Stimulated activated effector memory CD8-positive, alpha-beta T cell treated with anti-CD3 and anti-CD28 coated beads, Interleukin-12 subunit alpha, Interleukin-12 subunit beta, amount 100 ng/mL, for 72 hours (primary cell): ENCODE results near the gene ANK2.

ENCODE experiments used
- ATAC-seq: fragments of 150-1000 bp; cut with Tn5 transposase; 2 replicates; pipeline ENCODE4 v1.10.0; 2021
- DNase-seq, 2 donors: peaks; one replicate each; pipeline ENCODE4 v3.0.0; 2021 to 2022; ENCODE audit warnings: low spot score in 2 of 2
- H3K27ac Mint-ChIP-seq: one replicate; pipeline ENCODE4 v1.8.0; 2022; ENCODE audit warnings: mild to moderate bottlenecking, mixed read lengths
- H3K36me3 Mint-ChIP-seq: one replicate; pipeline ENCODE4 v1.8.0; 2022; ENCODE audit warnings: mild to moderate bottlenecking, mixed read lengths
- H3K4me1 Mint-ChIP-seq: one replicate; pipeline ENCODE4 v1.8.0; 2022; ENCODE audit warnings: mixed read lengths
- H3K4me3 Mint-ChIP-seq: one replicate; pipeline ENCODE4 v1.8.0; 2022; ENCODE audit warnings: mild to moderate bottlenecking, mixed read lengths
- H3K9me3 Mint-ChIP-seq: one replicate; pipeline ENCODE4 v1.8.0; 2022; ENCODE audit warnings: mixed read lengths

The ANK2 gene

DNA sequence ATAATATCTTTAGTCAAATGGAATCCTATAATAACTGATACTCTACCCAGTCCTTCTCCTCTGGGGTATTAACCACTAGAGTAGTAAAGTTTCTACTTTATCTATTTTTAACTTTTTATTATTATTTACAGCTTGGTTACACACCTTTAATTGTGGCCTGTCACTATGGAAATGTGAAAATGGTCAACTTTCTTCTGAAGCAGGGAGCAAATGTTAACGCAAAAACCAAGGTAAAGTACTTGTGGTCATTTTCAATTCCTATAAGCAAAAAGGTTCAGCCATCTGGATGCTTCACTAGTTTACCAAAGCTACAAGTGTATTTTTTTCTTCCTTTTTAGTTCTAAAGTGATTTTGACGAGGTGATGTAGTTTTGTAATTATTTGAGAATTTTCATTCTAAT lies 238.8 kb downstream of the ANK2 start:
- Mint-ChIP-seq H3K36me3 (no peaks in the 10 kb centered on the region), H3K4me1 (no peaks in the 10 kb centered on the region), H3K9me3 (no peaks in the 10 kb centered on the region), H3K4me3 (no peak overlapping the region), H3K27ac (no peak overlapping the region)
- no peak for DNase-seq
- ATAC-seq: no peak

DNA sequence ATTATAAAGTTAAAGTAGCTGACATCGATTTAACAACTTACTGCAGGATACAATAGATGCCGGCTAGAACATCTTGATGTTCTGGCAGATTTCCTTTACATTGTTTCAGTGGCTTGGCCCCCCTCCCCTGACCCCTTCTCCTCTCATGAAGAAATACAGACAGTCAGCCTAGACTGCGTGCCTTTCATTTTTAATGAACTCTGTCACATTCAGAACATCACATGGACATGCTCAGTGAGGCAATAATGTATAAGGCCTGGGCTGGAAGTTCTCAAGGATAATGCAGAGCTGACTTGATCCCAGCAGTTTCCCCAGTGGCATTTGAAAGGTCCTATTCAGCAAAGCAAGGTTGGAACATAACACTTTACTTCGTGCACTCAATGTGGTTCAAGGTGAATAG lies 239.2 kb downstream of the ANK2 start:
- H3K36me3 Mint-ChIP-seq: no peaks in the 10 kb centered on the region
- H3K4me1 Mint-ChIP-seq: no peaks in the 10 kb centered on the region
- no peak overlapping the region for H3K27ac Mint-ChIP-seq
- ATAC-seq (no peak), DNase-seq (no peak)
- no peaks in the 10 kb centered on the region for H3K9me3 Mint-ChIP-seq
- no peak overlapping the region for H3K4me3 Mint-ChIP-seq

DNA sequence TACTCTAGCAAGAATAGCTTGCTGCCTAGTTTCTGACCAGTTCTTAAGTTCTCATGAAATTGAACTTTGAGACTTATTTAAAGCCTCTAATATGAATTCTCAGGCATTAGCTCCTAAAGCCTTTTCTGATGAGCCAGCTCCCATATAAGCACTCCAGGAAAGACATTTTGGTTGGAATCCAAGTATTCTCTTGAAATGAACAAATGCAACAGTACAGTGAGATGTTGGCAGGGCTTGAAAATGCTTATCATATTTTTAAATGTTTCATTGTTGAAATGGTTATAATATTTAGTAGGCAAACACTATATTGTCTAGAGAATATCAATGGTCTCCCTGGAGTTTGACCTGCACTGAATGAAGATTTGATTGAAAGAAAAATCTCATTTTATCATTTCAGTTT lies 240.3 kb downstream of the ANK2 start:
- no peaks in the 10 kb centered on the region for H3K9me3 Mint-ChIP-seq
- no peak for ATAC-seq
- no peaks in the 10 kb centered on the region for H3K36me3 Mint-ChIP-seq
- no peaks in the 10 kb centered on the region for H3K4me1 Mint-ChIP-seq
- H3K4me3 Mint-ChIP-seq: no peak overlapping the region
- no peak for DNase-seq
- no peak overlapping the region for H3K27ac Mint-ChIP-seq

DNA sequence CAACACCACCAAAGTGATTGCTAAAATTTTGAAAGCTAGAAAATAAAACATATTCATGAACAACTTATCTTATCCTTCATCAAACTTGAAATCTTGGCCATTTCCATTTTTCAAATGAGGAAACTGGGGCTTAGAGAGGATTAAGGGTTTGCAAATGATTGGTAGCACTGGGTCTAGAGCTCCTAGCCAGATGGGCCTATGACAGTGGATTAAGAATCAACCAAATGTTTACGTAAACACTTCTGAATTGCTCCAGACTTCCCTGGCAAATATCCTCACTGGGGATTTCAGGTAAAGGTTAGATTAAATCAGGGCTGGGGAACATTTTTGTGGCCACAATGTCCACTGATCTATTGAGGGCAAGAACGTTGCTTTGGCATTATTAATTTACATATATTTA lies 241.2 kb downstream of the ANK2 start:
- DNase-seq (no peak), ATAC-seq (no peak)
- H3K27ac Mint-ChIP-seq: no peak overlapping the region
- no peak overlapping the region for H3K4me3 Mint-ChIP-seq
- H3K9me3 Mint-ChIP-seq: no peaks in the 10 kb centered on the region
- H3K4me1 Mint-ChIP-seq: no peaks in the 10 kb centered on the region
- no peaks in the 10 kb centered on the region for H3K36me3 Mint-ChIP-seq

DNA sequence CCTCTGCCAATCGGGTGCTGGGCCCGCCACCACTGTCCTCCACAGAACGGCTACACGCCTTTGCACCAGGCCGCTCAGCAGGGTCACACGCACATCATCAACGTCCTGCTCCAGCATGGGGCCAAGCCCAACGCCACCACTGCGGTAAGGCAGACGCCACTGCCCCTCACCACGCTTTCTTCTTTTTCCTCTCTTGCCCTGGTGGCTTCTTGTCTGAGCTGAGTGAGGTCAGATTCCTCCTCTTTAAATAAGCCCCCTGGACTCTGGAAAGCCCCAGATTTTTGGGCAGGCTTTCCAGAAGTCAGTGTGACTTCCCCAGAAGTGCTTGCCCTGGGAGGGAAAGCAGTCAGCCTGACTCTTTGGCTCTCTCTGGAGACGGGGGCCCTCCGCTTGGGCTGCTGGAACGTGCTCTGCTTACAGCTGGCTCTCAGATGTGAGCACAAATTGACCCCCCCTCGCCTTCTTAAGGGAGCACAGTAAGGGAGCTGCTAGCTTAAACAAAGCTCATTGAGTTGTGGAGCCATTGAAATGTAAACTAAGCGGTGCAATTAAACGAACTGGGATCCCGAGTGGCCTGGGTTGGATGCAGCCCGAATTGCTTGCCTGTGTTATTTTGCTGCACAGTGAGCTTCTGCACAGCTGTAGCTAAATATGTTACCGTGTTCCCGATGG lies 243.1 kb downstream of the ANK2 start:
- ATAC-seq: no peak
- no peak overlapping the region for H3K27ac Mint-ChIP-seq
- H3K4me1 Mint-ChIP-seq: no peaks in the 10 kb centered on the region
- H3K36me3 Mint-ChIP-seq: no peaks in the 10 kb centered on the region
- H3K4me3 Mint-ChIP-seq: no peak overlapping the region
- DNase-seq: no peak
- no peaks in the 10 kb centered on the region for H3K9me3 Mint-ChIP-seq

DNA sequence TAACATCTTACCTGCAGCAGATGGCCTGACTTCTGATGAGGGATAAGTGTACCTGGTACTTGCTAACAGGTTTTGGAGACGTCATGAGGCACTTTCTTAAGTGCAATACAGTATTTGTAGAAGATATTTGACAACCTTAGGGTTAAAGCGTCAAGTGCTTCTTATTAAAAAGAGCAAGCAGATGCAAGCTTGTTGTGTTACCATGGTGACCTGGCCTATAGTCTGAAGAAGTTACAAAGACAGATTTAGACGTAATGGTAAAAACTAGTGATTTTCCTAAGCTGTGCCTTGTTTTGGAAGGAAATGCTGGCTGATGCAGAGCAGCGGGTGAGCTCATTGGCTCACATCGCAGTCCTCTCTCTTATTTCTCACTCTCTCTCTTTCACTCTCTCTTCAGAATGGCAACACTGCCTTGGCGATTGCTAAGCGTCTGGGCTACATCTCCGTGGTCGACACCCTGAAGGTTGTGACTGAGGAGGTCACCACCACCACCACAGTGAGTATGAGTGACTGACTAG lies 243.6 kb downstream of the ANK2 start:
- no peak overlapping the region for H3K27ac Mint-ChIP-seq
- H3K4me1 Mint-ChIP-seq: no peaks in the 10 kb centered on the region
- DNase-seq (no peak), ATAC-seq (peak; percentile 73)
- H3K4me3 Mint-ChIP-seq: no peak overlapping the region
- H3K9me3 Mint-ChIP-seq: no peaks in the 10 kb centered on the region
- no peaks in the 10 kb centered on the region for H3K36me3 Mint-ChIP-seq

DNA sequence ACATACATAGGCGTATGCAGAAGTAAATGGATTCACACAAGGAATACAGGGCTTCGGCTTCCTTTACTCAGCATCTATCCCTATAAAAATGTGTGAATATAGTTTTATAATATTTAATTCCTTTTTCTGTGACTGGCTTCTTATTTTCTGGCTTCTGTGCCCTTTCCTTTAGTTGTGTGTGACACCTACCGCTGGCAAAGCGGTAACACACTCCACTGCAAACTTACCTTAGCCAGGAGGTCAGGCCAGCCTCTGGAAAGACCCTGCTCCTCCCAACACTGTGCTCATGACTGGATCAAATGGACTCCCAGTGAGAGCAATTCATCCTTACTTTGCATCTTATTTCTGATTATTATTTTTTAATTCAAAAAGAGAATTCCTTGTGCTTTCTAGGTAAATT lies 244.2 kb downstream of the ANK2 start:
- Mint-ChIP-seq H3K27ac (no peak overlapping the region), H3K9me3 (no peaks in the 10 kb centered on the region), H3K36me3 (no peaks in the 10 kb centered on the region), H3K4me3 (no peak overlapping the region), H3K4me1 (no peaks in the 10 kb centered on the region)
- no peak for ATAC-seq
- no peak for DNase-seq

DNA sequence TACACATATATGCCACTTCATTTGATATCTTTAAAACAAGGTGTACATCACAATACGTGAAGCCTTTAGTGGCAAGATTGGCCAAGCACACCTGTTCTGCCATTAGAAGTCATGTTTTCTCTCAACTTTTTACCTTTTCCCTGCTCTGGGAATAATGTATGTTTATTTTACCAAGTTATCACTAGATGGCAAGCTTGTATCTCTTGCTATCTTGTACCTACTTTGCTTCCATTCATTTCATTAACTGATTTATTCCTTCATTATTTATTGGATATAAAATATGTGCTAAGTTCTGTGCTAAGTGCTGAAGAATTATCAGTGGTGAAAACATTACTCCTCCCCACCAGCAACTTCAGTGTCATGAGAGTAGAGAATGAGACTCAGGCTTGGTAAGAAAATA lies 245.5 kb downstream of the ANK2 start:
- Mint-ChIP-seq H3K36me3 (no peaks in the 10 kb centered on the region), H3K9me3 (no peaks in the 10 kb centered on the region), H3K4me3 (no peak overlapping the region), H3K27ac (no peak overlapping the region), H3K4me1 (no peaks in the 10 kb centered on the region)
- no peak for DNase-seq
- no peak for ATAC-seq

DNA sequence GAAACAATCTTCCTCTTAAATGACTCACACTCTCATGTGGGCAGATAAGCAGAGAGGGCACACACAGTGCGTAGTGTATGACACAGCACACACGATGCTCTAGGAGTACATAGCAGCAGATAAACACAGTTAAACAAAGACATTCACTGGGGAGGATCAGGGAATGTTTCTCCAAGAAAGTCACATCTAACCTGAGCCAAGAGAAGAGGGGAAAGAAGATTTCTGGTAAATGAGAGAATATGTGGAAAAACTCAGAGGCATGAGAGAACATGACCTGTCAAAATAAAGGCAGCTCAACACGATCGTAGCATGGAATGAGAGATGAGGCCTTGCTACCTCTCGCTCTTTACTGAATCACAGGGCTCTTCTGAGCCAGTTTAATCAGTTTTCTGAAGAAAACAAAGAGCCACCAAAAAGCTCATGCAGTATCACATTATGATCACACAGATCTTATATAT lies 251.0 kb downstream of the ANK2 start:
- ATAC-seq (peak; percentile 94), DNase-seq (no peak)
- Mint-ChIP-seq H3K27ac (no peak overlapping the region), H3K4me1 (peaks cover 6% of the 10 kb centered on the region), H3K36me3 (no peaks in the 10 kb centered on the region), H3K9me3 (no peaks in the 10 kb centered on the region), H3K4me3 (no peak overlapping the region)

DNA sequence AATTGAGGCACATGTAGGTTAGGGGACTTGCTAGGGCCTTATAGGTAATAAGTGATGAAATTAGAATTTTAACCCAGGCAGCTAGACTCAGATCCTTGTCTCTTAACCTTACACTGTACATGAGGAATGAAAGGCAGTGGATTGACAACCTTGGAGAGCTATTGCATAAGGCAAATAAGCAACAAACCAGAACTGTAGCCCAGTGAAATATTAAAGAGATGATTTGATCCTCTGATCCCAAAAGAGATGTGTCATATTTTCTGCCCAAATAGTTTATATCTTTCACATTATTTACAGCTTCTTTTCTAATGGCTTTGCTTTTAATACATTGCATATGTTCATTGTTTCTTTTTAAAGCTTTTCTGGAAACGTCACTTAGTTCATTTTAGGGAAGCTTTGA lies 252.6 kb downstream of the ANK2 start:
- Mint-ChIP-seq H3K4me3 (no peak overlapping the region), H3K9me3 (no peaks in the 10 kb centered on the region), H3K36me3 (no peaks in the 10 kb centered on the region), H3K4me1 (peaks cover 6% of the 10 kb centered on the region), H3K27ac (no peak overlapping the region)
- DNase-seq (no peak), ATAC-seq (no peak)

DNA sequence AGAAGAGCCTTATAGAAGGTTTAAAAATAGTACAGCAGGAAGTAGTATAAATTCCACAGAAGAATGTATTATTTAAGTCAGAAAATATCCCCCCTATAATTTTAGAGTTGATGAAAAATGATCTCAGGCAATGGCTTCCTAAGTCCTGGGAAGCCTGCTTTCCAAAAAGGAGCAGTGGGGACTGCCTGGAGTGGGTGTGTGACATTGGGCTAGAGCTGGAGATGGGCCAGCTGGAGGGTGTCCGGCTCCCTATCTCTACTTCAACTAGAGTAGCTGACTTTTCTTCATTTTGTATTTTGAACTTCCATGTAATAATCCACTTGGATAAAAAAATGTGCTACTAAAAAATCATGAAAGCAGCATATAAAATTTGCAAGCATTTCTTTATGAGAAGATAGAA lies 253.9 kb downstream of the ANK2 start:
- DNase-seq (no peak), ATAC-seq (no peak)
- peaks cover 6% of the 10 kb centered on the region for H3K4me1 Mint-ChIP-seq
- no peaks in the 10 kb centered on the region for H3K9me3 Mint-ChIP-seq
- no peaks in the 10 kb centered on the region for H3K36me3 Mint-ChIP-seq
- H3K27ac Mint-ChIP-seq: no peak overlapping the region
- H3K4me3 Mint-ChIP-seq: no peak overlapping the region

DNA sequence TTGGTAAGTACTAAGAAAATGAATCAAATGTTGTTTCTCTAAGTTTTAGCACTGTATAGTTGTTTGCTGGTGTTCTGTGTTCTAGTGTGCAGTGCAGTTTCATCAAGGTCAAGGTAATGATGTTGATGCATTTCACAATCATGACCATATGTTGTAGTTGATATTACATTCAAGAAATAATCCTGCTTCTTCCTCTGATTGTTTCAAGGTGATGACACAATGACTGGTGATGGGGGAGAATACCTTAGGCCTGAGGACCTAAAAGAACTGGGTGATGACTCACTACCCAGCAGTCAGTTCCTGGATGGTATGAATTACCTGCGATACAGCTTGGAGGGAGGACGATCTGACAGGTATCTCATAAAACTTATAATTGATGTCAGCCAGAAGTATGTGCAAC lies 261.6 kb downstream of the ANK2 start:
- H3K4me1 Mint-ChIP-seq: no peaks in the 10 kb centered on the region
- no peaks in the 10 kb centered on the region for H3K36me3 Mint-ChIP-seq
- no peak overlapping the region for H3K27ac Mint-ChIP-seq
- no peak for DNase-seq
- H3K9me3 Mint-ChIP-seq: no peaks in the 10 kb centered on the region
- no peak overlapping the region for H3K4me3 Mint-ChIP-seq
- no peak for ATAC-seq

DNA sequence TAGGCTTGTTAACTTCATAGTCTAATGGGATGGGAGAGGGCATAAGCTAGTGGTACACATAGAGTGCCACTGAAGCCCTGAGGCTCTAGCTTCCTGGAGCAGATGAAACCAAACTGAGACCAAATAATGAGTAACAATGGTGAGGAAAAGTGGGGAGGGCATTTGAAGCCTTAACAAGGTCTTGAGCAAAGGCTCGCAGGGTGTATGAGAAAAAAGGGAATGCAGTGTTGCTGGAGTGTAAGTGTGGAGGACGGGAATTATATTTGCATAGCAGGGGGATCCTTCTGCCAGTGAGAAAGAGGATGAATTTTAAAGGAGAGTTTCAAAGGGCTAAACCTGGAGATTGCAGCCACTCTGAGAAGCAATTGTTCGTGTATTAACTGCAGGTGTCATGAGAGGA lies 263.1 kb downstream of the ANK2 start:
- Mint-ChIP-seq H3K36me3 (no peaks in the 10 kb centered on the region), H3K27ac (no peak overlapping the region), H3K4me3 (no peak overlapping the region), H3K4me1 (peaks cover 9% of the 10 kb centered on the region), H3K9me3 (no peaks in the 10 kb centered on the region)
- no peak for DNase-seq
- ATAC-seq: no peak

DNA sequence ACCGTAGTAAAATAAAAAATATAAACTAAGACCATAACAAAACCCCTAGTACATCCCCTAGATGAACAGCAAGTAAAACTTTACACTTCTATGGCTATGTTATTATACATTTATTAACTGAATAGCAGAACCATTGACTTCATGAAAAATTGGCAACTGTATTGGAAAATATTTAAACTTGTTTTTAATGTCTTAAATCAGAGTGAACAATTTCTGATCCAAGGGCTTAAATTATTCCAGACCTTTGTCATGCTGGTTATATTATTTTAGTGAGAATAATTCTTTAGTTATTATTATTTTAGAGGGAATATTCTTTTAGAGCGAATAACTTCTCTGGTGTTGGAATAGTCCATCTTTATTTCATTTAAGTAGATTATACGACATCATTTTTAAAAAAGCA lies 265.0 kb downstream of the ANK2 start:
- H3K27ac Mint-ChIP-seq: no peak overlapping the region
- ATAC-seq (no peak), DNase-seq (no peak)
- H3K9me3 Mint-ChIP-seq: no peaks in the 10 kb centered on the region
- peaks cover 11% of the 10 kb centered on the region for H3K4me1 Mint-ChIP-seq
- H3K4me3 Mint-ChIP-seq: no peak overlapping the region
- no peaks in the 10 kb centered on the region for H3K36me3 Mint-ChIP-seq

DNA sequence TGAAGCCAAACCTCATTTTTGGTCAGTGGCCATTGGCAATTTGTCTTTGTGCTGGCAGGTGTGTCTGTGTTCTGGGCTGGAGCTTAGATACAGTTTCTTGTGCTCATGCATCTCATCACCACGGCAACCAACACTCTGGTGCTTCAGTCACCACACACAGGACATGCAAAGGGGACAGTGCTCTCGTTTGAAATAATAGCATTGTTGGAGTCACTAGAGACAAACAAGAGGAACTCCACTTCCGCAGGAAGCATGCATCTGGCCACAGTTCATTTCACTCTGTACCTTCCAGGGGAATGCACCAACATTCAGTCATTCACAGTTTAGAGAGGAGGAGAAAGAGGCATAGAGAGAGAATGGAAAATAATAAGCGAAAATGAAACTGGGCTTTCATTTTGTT lies 267.4 kb downstream of the ANK2 start:
- Mint-ChIP-seq H3K27ac (no peak overlapping the region), H3K9me3 (no peaks in the 10 kb centered on the region), H3K4me3 (no peak overlapping the region), H3K4me1 (peaks cover 11% of the 10 kb centered on the region), H3K36me3 (no peaks in the 10 kb centered on the region)
- DNase-seq (no peak), ATAC-seq (peak; percentile 65)

DNA sequence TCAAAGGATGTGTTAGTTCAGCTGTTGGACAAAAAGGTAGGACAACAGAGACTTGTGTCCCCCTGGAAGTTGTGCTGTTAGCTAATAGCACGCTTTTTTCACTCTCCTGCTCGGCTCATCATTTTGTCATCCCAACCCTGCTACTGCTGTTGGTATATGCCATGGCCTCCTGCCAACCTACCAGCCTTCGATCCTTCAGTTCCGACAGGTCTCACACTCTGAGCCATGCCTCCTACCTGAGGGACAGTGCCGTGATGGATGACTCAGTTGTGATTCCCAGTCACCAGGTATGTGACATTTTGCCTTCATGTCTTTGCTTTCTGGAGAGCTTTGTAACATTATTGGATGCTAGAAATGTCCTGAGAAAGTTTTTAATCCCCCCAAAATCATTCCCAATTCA lies 268.1 kb downstream of the ANK2 start:
- no peak for DNase-seq
- Mint-ChIP-seq H3K36me3 (no peaks in the 10 kb centered on the region), H3K9me3 (no peaks in the 10 kb centered on the region), H3K4me1 (peaks cover 11% of the 10 kb centered on the region), H3K27ac (no peak overlapping the region), H3K4me3 (no peak overlapping the region)
- no peak for ATAC-seq

DNA sequence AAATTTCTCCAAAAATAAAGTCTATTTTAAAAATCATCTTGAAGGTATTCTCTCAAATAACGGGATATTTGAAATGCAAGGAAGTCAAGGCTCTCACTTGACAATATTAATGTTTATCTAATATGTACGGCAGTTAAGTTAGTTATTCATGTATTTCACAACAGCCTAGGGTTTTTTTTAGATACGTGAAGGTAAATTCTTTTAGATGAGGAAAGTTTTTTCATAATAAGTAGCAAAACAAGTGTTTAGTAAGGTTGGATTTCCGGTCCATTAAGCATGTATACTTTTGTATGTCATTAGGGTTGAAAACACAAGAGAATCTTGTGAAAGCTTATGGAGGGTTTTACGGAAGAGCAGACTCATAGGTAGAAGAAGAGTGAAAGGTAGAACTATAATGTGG lies 273.3 kb downstream of the ANK2 start:
- Mint-ChIP-seq H3K36me3 (no peaks in the 10 kb centered on the region), H3K4me3 (no peak overlapping the region), H3K27ac (no peak overlapping the region), H3K4me1 (peaks cover under 1% of the 10 kb centered on the region), H3K9me3 (no peaks in the 10 kb centered on the region)
- no peak for ATAC-seq
- DNase-seq: no peak
